Hypothalamus (tissue), 51 donors: ENCODE results near the gene AHCYL1.

Experiments
- DNase-seq, 51 donors: peaks; one replicate each; lab custom pipeline; 2025; lab: John Stamatoyannopoulos, UW

The AHCYL1 gene

GRCh38 chr1:109975718-109976117, 8.8 kb upstream of the AHCYL1 start:
- DNase-seq: no peak

- no peak for DNase-seq
Measured at GRCh38 chr1:109976762-109977161, 7.8 kb upstream of the AHCYL1 start.

- no peak for DNase-seq
Measured at GRCh38 chr1:109977225-109977624, 7.3 kb upstream of the AHCYL1 start.

- DNase-seq: no peak
Measured at GRCh38 chr1:109977657-109978378, 6.7 kb upstream of the AHCYL1 start.

GRCh38 chr1:109978761-109979488, 5.6 kb upstream of the AHCYL1 start:
- DNase-seq: no peak

GRCh38 chr1:109979489-109980091, 5.0 kb upstream of the AHCYL1 start:
- no peak for DNase-seq

GRCh38 chr1:109980324-109981003, 4.1 kb upstream of the AHCYL1 start:
- peak in 1 of 51 donors; percentile 17 for DNase-seq

GRCh38 chr1:109981004-109981335, 3.6 kb upstream of the AHCYL1 start:
- DNase-seq: no peak

- no peak for DNase-seq
Measured at GRCh38 chr1:109983380-109984189, 980 bp upstream of the AHCYL1 start.

GRCh38 chr1:109984190-109984455, 442 bp upstream of the AHCYL1 start:
- DNase-seq: peak in 2 of 51 donors; percentile 66 to 67

- DNase-seq: peak in 2 of 51 donors; percentile 49 to 64
Measured at GRCh38 chr1:109985247-109986053, 885 bp downstream of the AHCYL1 start.

- DNase-seq: no peak
Measured at GRCh38 chr1:109986054-109986444, 1.5 kb downstream of the AHCYL1 start.

GRCh38 chr1:109988349-109988914, 3.9 kb downstream of the AHCYL1 start:
- DNase-seq: no peak

GRCh38 chr1:109989506-109990301, 5.1 kb downstream of the AHCYL1 start:
- DNase-seq: no peak

- DNase-seq: no peak
Measured at GRCh38 chr1:109990302-109990653, 5.7 kb downstream of the AHCYL1 start.

GRCh38 chr1:109991400-109991925, 6.9 kb downstream of the AHCYL1 start:
- no peak for DNase-seq

- peak in 1 of 51 donors; percentile 29 for DNase-seq
Measured at GRCh38 chr1:109993885-109994284, 9.3 kb downstream of the AHCYL1 start.

- peak in 7 of 51 donors; percentile 18 to 63 (median 55) for DNase-seq
Measured at GRCh38 chr1:109994654-109995053, 10.1 kb downstream of the AHCYL1 start.
